Esophagus muscularis mucosa (tissue), 4 donors: Measurements from ENCODE around the gene TTC33. TPM values are rescaled to one million over a fixed set of nuclear protein-coding genes. Genes with fewer than 3 reads are reported as not detected.

ENCODE experiments used
- DNase-seq: peaks from one replicate; pipeline ENCODE4 v3.0.0-alpha.2; 2017; ENCODE audit errors: extremely low spot score
- H3K27ac ChIP-seq, 4 donors: fragments of 200-600 bp; sonication (generic); replicated peaks in 1 of 4; 1 replicate in 3 of 4; 2 replicates in 1 of 4; pipeline ENCODE4 v1.5.1; 2016 to 2019; ENCODE audit warnings: mild to moderate bottlenecking in 1 of 4
- H3K27me3 ChIP-seq, 4 donors: fragments of 200-600 bp; sonication (generic); one replicate each; pipeline versions ENCODE4 v1.5.1 to v1.6.0; 2016 to 2019
- H3K36me3 ChIP-seq, 4 donors: fragments of 200-600 bp; sonication (generic); one replicate each; pipeline ENCODE4 v1.5.1; 2016 to 2019
- H3K4me1 ChIP-seq, 4 donors: fragments of 200-600 bp; sonication (generic); one replicate each; pipeline ENCODE4 v1.5.1; 2016 to 2019
- H3K4me3 ChIP-seq, 4 donors: fragments of 200-600 bp; sonication (generic); 1 replicate in 2 of 4; 2 replicates in 2 of 4; pipeline ENCODE4 v1.5.1; 2016 to 2019; ENCODE audit warnings: mild to moderate bottlenecking in 4 of 4, moderate library complexity in 1 of 4
- H3K9me3 ChIP-seq, 4 donors: fragments of 200-600 bp; sonication (generic); 1 replicate in 3 of 4; 2 replicates in 1 of 4; pipeline ENCODE4 v1.5.1; 2016 to 2019
- EP300 ChIP-seq: sonication (generic); formaldehyde crosslinking; IDR thresholded peaks from one replicate; pipeline ENCODE4 v1.6.1; 2017; ENCODE audit warnings: antibody characterized with exemption
- POLR2A ChIP-seq: fragments of 450-650 bp; IDR thresholded peaks from one replicate; pipeline ENCODE4 v1.6.1; 2017; ENCODE audit warnings: antibody characterized with exemption, moderate library complexity, mild to moderate bottlenecking, low read depth
- POLR2AphosphoS5 ChIP-seq, 2 donors: sonication (generic); formaldehyde crosslinking; IDR thresholded peaks; one replicate each; pipeline ENCODE4 v1.6.1; 2017; ENCODE audit warnings: antibody characterized with exemption in 2 of 2
- WGBS: methylation state at CpG from one replicate; pipeline ENCODE4 v1.1.5; 2018; 5-methylcytosine and 5-hydroxymethylcytosine counted together
- intact Hi-C: fragments of 100-400 bp; cut with DNase I; formaldehyde crosslinking; loops from one replicate; pipeline ENCODE4 v1.15.1; 2023
- total RNA-seq, 4 donors: library from RNA; depleted of rRNA; stranded (reverse); fragments of >200 nt; gene quantifications; one replicate each; pipeline versions ENCODE4 v1.1.0 to v1.2.1, GENCODE V29; 2016
- TF ChIP-seq, protein P1 (sequence below), 3 experiments: fragments of 200-600 bp in 2 of 3; fragments of 450-650 bp in 1 of 3; sonication (generic) in 2 of 3; IDR thresholded peaks; one replicate each; pipeline ENCODE4 v1.5.1; 2017 to 2019; ENCODE audit warnings: antibody characterized with exemption in 3 of 3, mild to moderate bottlenecking in 2 of 3, moderate library complexity in 1 of 3

The TTC33 gene
- total RNA-seq, 4 donors from 2014 or later, result 19.1 to 32.7 (median 24.0) TPM

DNA sequence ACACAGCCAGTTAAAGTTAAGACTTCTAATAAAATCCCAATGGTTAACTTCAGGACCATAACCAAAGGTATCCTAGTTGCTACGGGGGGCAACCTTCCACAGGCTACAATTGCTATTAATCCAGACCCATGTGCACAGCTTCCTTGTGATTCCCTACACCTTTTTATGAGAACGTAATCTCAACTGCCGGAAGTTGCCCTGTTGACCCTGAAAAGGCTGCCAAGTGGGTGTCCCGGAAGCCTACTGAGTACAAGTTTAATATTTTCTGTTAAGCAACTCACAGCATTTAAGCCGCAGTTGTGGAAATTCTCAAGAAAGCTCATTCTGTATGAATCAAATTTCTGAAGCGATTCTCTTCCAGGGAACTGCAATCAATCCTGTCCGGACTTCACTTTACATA lies 124.5 kb downstream of the TTC33 start:
- intact Hi-C loops, result no loop called here
- H3K4me3 ChIP-seq, result no peak overlapping the region
- H3K4me1 ChIP-seq, result no peaks in the 10 kb centered on the region
- WGBS, result 79% methylated on average over 7 of the region's 7 CpGs
- peaks cover 0 to 4% (median 2%) of the 10 kb centered on the region in 4 donors for H3K9me3 ChIP-seq
- TF ChIP-seq POLR2A (no peak), POLR2AphosphoS5 (IDR thresholded peaks at IDR 0.05) (no peak), EP300 (no peak)
- TF ChIP-seq, protein P1, sequence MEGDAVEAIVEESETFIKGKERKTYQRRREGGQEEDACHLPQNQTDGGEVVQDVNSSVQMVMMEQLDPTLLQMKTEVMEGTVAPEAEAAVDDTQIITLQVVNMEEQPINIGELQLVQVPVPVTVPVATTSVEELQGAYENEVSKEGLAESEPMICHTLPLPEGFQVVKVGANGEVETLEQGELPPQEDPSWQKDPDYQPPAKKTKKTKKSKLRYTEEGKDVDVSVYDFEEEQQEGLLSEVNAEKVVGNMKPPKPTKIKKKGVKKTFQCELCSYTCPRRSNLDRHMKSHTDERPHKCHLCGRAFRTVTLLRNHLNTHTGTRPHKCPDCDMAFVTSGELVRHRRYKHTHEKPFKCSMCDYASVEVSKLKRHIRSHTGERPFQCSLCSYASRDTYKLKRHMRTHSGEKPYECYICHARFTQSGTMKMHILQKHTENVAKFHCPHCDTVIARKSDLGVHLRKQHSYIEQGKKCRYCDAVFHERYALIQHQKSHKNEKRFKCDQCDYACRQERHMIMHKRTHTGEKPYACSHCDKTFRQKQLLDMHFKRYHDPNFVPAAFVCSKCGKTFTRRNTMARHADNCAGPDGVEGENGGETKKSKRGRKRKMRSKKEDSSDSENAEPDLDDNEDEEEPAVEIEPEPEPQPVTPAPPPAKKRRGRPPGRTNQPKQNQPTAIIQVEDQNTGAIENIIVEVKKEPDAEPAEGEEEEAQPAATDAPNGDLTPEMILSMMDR (IDR thresholded peaks at IDR 0.05), result no peak
- no peaks in the 10 kb centered on the region for H3K27me3 ChIP-seq
- no peaks in the 10 kb centered on the region for H3K36me3 ChIP-seq
- DNase-seq, result no peak
- H3K27ac ChIP-seq, result no peak overlapping the region

DNA sequence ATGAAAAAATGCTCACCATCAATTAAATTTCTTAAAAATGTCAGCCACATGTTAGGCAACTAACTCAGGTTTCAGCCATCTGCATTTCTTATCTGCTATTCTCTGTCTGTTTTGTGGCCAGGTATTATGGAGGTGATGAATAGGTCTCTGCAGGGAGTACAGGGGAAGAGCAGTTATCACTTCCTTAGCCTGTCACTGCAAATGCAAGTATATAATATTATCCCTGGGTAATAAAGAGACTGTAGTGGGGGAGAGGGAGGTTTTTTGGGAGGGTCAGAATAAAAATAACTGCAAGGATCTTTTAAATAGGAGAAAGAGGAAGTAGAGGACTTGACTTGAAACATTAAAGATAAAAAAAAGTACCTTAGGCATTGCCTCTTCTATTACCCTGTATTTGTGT lies 125.6 kb downstream of the TTC33 start:
- Histone ChIP-seq H3K36me3 (no peaks in the 10 kb centered on the region), H3K4me3 (no peak overlapping the region), H3K27ac (no peak overlapping the region), H3K4me1 (no peaks in the 10 kb centered on the region), H3K9me3 (no peaks in the 10 kb centered on the region), H3K27me3 (no peaks in the 10 kb centered on the region)
- intact Hi-C loops, result no loop called here
- no peak for DNase-seq
- TF ChIP-seq, protein P1 (IDR thresholded peaks at IDR 0.05), result no peak
- TF ChIP-seq POLR2AphosphoS5 (IDR thresholded peaks at IDR 0.05) (no peak), POLR2A (no peak), EP300 (no peak)

DNA sequence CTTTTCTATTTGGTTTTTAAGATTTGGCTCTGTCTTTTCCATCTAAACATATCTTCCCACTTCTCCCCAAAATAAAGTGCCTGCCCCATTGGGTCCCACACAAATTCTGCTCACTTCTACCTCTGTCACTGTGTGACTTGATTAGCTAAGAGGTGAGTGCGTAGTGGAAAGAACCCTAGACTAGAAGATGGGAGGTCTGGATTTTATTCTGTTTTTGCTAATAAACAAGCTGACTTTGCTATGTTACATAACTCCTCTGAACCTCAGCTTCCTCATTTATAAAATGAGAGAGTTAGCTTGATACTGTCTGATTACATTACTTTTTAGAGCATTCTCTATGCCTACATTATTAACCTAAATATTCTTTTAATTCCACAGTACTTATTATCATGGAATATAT lies 127.4 kb downstream of the TTC33 start:
- Histone ChIP-seq H3K27me3 (no peaks in the 10 kb centered on the region), H3K9me3 (no peaks in the 10 kb centered on the region), H3K36me3 (no peaks in the 10 kb centered on the region), H3K4me1 (no peaks in the 10 kb centered on the region), H3K27ac (no peak overlapping the region), H3K4me3 (no peak overlapping the region)
- DNase-seq, result no peak
- TF ChIP-seq, protein P1 (IDR thresholded peaks at IDR 0.05), result no peak
- no peak for TF ChIP-seq POLR2A
- no peak for TF ChIP-seq POLR2AphosphoS5 (IDR thresholded peaks at IDR 0.05)
- no peak for TF ChIP-seq EP300
- intact Hi-C loops, result no loop called here
- 83% methylated on average over 1 of the region's 1 CpG for WGBS

DNA sequence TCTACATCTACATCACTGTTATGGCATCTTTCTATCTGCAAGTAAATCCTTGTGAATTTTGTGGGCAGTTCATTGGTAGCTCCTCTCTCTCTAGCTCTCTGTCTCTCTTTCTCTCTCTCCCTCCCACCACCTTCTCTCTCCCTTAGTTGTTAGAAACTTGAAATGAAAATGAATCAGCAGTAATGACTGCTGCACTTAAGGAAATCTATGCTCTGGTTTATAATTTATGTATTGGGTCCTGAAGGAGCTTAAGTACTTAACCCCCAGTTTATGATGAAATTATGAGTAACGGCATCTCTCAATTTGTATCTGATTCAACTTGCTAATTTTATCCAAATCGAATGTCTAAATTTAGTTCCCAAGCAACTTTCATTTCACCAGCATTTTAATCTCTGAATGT lies 128.1 kb downstream of the TTC33 start:
- no peaks in the 10 kb centered on the region for H3K4me1 ChIP-seq
- WGBS, result 70% methylated on average over 2 of the region's 2 CpGs
- H3K9me3 ChIP-seq, result no peaks in the 10 kb centered on the region
- intact Hi-C loops, result no loop called here
- no peak overlapping the region for H3K27ac ChIP-seq
- no peak overlapping the region for H3K4me3 ChIP-seq
- DNase-seq, result no peak
- no peaks in the 10 kb centered on the region for H3K36me3 ChIP-seq
- no peak for TF ChIP-seq POLR2AphosphoS5 (IDR thresholded peaks at IDR 0.05)
- no peaks in the 10 kb centered on the region for H3K27me3 ChIP-seq

DNA sequence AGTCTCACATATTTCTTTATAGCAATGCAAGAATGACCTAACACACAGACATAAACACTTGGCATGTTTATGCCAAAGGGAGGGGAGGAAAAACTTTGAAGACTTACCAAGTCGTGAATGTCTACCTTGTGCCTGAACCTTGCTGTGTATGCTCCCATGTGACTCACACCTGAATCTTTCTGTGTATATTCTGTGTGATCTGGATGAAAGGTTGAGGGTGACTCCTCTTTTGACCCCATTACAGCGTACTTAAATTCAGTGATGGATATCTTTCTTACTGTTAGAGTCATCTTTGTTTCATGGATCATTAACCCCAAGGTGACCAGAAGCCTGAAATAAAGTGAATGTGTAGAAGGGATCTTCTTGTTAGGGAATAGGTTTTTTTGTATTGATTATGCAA lies 129.0 kb downstream of the TTC33 start:
- no peaks in the 10 kb centered on the region for H3K36me3 ChIP-seq
- H3K9me3 ChIP-seq, result no peaks in the 10 kb centered on the region

More for the DNA sequence above, 129.0 kb downstream of the TTC33 start:
- no peak overlapping the region for H3K4me3 ChIP-seq
- intact Hi-C loops, result no loop called here
- H3K27me3 ChIP-seq, result no peaks in the 10 kb centered on the region
- no peak overlapping the region for H3K27ac ChIP-seq
- no peak for TF ChIP-seq POLR2AphosphoS5 (IDR thresholded peaks at IDR 0.05)
- no peak for TF ChIP-seq POLR2A
- TF ChIP-seq, protein P1 (IDR thresholded peaks at IDR 0.05), result no peak
- TF ChIP-seq EP300, result no peak
- WGBS, result 66% methylated on average over 2 of the region's 2 CpGs
- DNase-seq, result no peak
- H3K4me1 ChIP-seq, result no peaks in the 10 kb centered on the region
